Activated CD8-positive, alpha-beta memory T cell treated with anti-CD3 and anti-CD28 coated beads for 36 hours (primary cell): Measurements from ENCODE around the gene NSG1. TPM values are rescaled to one million over a fixed set of nuclear protein-coding genes. Genes with fewer than 3 reads are reported as not detected.

ENCODE experiments used
- CTCF ChIA-PET: fragments of 350-600 bp; sonication (Branson Sonifier 250); formaldehyde crosslinking; loops from one replicate; lab custom pipeline; 2021; ENCODE audit warnings: antibody characterized with exemption; lab: Charles Lee
- POLR2A ChIA-PET: fragments of 350-600 bp; sonication (Branson Sonifier 250); formaldehyde crosslinking; loops from one replicate; lab custom pipeline; 2021; ENCODE audit warnings: antibody characterized with exemption; lab: Charles Lee
- total RNA-seq, 2 experiments: library from RNA; stranded (reverse); gene quantifications; one replicate each; pipeline ENCODE4 v1.2.3, GENCODE V29; 2021

NSG1 gene
- total RNA-seq, 2 experiments from 2014 or later: 11.7 to 12.0 TPM

DNA sequence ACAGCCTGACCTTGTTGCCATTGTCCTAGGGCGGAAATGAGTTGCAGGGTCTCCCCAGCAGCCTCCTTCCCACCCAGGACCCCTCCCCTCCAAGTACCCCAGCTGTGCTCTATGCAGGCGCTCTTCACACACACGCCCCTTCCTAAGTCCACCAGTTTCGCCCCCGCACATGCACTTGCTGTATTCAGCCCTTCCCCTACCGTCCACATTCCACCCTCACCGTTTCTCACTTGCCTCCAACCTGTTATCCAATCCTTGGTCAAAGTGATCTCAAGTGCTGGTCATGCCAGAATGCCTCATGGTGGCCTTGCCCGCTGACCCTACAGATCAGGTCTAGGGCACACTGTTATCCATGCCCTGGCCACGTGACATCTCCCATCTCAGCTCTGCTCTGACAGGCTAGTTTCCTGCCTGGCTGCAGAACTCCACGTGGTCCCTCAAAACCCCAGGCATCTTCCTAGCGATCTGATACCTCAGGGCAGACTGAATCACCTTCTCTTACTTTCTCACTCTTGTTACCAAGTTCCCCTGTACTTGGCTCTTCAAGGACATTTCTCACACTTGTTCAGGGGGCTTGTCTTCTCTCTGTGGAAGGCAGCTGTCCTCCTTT is 39.7 kb downstream of the NSG1 start:
- ChIA-PET CTCF (interaction anchor here (0.8 kb wide), 1 partner anchor 8 kb away, joined by 3 read pairs; no protein-coding TSS in a partner anchor), POLR2A (no interaction called here)

DNA sequence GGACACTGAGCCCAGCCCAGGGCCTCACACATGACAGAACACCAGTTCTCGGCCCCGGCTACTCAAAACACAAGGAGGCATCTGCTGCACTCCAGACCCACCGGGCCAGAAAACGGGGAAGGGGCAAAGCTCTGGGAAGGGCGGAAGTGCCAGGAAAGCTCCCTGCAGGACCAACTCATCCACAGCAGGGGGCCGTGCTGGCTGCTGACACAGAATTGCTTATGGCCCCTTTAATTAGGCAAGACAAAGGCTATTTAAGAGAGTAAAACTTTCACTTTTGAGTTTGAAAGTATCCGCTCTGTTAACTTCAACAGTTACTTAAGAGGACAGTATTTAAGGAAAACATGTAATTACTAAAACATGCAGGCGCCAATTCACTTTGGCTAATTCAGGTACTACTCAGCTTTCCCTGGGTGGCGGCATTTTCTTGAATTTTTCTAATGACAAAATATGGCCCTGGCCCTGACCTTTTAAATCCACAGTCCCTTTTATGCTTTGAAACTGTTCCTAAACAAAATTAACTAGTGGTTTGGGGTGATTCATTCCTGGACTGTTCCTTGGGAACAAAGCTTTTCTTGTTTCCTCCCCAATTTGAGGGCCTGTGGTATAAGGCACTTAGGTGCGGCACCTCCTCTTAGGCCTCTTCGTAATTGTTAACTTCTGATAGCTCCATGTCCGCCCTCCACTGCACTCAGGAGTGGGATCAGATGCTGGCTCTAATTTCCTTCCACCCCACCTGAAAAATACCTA is 40.4 kb downstream of the NSG1 start:
- POLR2A ChIA-PET: no interaction called here
- CTCF ChIA-PET: interaction anchor here (0.6 kb wide), 1 partner anchor 52 kb away, joined by 4 read pairs; no protein-coding TSS in a partner anchor

DNA sequence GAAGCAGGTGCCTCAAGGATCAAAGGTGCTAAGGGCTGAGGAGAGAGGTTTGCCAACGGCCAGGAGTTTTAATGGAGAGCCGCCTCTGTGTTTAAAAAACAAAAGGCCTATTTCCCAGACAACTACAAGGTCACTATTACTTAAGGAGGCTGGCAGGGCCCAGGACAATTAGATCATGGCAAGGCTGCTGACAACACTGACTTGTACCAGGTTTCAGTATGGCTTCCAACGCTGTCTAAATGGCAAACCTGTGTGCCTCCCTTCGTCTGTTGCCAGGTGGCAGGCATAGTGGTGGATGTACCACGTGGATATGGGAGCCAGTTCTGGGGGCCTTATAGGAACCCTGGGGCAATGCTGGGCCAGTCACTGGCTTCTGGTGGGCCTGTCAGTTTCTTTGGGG is 41.0 kb downstream of the NSG1 start:
- CTCF ChIA-PET: interaction anchor here (0.6 kb wide), 1 partner anchor 52 kb away, joined by 4 read pairs; no protein-coding TSS in a partner anchor

DNA sequence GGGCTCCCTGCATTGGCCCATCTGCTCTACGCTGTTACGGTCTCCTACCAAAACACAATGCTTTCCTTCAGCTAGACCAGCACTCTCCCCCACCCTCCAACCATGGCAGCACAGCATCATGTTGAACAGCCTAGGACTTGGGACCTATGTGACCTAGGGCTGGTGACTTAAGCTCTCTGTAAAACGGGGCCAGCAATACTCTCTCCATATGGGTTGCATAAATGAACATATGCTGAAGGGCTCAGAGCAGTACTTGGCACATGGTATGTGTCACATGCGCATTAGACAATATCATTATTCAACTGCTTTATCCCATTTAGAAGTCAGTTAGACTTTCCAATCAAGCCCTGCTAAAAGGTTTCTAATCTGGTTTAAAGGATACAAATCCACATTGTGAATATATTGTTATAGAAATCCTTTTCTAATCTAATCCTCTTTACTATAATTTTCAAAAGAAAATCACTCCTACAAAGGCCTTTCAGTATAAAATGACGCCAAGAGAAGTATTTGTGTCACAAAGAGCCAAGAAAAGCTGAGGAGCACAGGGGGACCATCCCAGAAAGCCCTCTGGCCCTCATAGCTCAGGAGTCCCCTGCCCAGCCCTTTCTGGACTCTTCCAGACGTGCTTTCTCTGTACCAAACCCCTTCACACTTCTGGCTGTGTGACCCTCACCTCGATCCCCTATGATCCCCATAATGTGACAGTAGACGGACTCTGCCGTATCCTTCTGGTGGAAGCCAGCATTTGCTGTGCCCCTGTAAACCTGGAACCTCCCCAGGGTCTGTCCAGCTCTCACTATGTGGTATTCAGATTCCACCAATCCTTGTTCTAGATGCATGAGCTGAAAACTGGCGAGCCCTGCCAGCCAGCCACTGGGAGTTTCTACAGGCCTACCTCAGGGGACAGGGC is 42.3 kb downstream of the NSG1 start:
- POLR2A ChIA-PET: no interaction called here
- CTCF ChIA-PET: no interaction called here

More for the DNA sequence above, 41.0 kb downstream of the NSG1 start:
- POLR2A ChIA-PET: no interaction called here

DNA sequence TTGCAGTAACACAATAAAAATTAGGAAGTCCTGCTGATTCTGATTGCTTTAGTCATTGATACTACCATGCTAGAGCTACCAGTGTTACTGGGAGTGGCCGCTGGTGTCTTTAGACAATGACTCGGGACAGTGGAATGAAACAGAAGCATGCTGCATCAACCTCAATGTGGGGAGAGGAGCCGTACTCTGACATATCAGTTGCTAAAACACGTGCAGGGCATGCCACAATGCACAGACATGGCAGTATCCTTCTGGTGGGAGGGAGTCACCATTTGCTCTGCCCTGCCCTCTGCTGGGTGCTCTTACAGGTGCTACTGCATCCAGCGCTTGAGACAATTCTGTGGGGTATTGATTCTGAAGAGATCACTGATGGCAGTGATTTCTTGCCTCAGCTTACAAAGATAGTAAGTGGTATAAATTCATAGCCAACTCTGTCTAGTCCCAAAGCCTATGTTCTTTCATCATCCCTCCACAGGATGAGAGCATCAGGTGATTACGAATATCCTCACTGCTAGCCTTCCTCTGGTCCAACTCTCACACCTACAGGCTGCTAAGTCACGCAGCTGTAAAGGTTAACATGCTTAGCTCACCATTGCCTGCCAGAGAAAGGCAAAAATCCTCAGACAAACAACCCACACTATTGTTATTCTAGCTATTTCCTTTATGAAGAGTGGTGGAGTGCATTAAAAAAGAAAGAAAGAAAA is 43.7 kb downstream of the NSG1 start:
- POLR2A ChIA-PET: no interaction called here
- CTCF ChIA-PET: interaction anchor here (1.3 to 2.2 kb wide), 3 partner anchors 9 to 46 kb away, joined by 4 to 8 read pairs (median 4); no protein-coding TSS in a partner anchor

DNA sequence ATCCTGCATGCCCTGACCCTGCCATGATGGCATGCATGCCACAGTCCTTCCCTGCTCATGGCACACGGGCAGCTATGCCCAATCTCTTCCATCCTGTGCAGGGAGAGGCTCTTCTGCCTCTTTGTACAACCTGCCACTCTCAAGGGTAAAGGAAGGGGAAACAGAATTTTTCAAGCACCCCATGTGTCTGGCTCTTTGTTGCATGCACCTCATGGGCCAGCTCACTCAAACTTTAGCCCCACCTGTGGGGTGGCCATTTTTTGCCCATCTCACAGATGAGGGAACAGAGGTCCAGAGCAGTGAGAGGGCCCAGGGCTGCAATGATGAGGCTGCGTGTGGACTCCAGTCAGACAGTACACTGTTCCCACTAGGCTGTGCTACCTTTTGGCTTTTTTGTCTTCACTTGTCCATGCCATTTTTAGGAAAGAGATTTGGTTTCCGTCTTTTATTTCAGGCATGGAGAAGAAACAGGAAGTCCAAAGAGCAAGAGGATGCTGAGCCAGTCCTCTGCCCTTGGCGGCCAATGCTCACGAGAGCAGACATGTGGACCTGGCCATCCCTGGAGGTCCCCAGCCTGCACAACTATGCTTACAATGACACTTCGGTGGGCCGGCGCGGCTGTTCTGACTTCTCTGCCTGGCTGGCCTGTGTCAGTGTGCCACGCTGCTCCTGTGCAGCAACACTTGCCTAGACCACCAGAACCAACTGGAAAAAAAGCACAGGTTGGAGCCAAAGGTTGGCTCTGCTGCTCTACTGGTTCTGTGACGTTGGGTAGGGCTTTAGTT is 45.6 kb downstream of the NSG1 start:
- POLR2A ChIA-PET: interaction anchor here (0.5 kb wide), 1 partner anchor 477 kb away, joined by 3 read pairs; no protein-coding TSS in a partner anchor

DNA sequence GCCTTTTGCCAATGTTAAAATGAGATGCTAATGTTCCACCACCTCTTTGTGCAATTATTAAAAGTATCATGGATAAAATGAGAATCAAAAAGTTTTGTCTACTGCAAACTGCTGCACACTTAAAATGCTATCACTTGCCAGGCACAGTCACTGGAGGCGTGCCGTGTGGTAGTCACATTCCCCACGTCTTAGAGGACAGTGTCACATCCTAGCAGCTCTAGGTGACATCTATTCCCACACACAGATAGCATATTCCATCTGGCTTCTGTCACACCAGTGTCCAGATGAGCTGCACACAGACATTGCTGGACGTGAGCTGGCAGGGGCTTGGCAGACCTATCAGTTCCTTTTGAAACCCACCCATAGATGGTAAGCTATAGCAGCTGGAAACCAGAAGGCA is 47.0 kb downstream of the NSG1 start:
- ChIA-PET POLR2A (no interaction called here), CTCF (interaction anchor here (0.8 kb wide), 1 partner anchor 31 kb away, joined by 3 read pairs; no protein-coding TSS in a partner anchor)

More for the DNA sequence above, 45.6 kb downstream of the NSG1 start:
- CTCF ChIA-PET: interaction anchor here (1.0 kb wide), 1 partner anchor 48 kb away, joined by 3 read pairs; no protein-coding TSS in a partner anchor

DNA sequence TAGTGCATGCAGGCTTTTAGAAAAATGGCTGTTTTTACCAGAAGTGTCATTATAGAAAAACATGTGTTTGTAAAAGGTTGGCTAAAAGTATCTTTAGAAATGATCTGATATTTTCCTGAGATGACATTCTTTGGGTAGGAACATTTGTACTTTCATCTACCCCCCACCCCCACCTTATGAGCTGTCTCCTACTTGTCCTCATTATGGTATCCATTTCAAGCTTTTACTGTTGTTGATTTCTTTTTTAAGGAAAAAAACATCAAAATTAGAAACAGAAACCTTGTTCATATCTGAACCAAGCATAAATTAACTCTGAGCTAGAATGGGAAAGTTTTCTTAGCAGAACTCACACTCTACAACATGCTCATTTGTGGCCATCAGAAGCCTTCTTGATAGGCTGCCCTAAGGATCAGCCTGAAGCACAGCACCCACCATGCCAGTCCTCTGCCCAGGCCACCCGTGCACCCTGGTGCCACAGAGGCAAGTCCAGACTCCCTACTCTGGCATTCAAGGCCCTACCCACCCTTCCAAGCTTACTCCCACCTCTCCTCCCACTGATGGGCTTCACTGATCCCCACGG is 49.4 kb downstream of the NSG1 start:
- ChIA-PET POLR2A (interaction anchor here (0.6 to 1.0 kb wide), 5 partner anchors 26 to 189 kb away, joined by 3 to 11 read pairs (median 4); no protein-coding TSS in a partner anchor), CTCF (interaction anchor here (1.6 kb wide), 1 partner anchor 9 kb away, joined by 4 read pairs; no protein-coding TSS in a partner anchor)

DNA sequence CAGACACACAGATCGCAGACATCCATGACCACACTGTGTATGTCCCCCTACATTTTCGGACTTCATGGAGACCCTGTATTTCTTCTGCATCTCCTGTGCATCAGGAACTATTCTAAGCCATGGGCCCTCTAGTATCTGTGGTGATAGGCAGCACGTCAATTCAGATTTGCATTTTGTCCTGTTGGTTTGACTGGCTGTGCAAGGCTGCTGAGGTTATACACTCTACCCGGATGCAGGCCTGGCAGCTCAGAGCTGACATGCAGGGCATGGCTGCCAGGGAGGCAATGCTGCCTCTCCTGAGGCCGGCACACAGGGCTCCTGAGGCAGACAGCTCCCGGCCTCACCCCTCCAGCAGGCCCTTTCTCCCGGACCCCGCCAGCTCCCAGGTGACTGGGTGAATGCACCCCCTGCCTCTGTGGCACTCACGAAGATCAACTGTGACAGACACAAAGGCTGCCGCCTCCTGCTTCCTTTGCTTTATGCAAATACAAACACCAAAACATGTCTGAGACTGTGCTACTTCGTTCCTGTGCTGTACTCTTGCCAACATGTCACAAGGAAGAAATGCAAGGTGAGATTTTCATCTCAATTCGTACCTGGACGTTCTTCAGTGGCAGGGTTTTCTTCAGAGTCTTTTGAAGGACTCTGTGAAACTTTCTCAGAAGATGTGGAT is 51.0 kb downstream of the NSG1 start:
- ChIA-PET POLR2A (no interaction called here), CTCF (no interaction called here)

DNA sequence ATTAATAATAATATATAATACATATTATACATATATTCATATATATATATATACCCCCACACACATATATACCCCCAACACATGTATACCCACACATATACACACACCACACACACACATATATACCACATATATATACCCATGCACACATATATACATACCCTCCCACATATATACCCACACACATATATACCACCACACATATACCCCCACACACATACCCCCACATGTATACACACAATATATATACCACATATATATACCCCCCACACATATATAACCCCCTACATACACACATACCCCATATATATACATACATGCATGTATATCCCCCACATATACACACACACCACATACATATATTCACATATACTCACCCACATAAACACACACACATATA is 52.0 kb downstream of the NSG1 start:
- POLR2A ChIA-PET: no interaction called here
- CTCF ChIA-PET: interaction anchor here (1.2 kb wide), 1 partner anchor 8 kb away, joined by 4 read pairs; no protein-coding TSS in a partner anchor

DNA sequence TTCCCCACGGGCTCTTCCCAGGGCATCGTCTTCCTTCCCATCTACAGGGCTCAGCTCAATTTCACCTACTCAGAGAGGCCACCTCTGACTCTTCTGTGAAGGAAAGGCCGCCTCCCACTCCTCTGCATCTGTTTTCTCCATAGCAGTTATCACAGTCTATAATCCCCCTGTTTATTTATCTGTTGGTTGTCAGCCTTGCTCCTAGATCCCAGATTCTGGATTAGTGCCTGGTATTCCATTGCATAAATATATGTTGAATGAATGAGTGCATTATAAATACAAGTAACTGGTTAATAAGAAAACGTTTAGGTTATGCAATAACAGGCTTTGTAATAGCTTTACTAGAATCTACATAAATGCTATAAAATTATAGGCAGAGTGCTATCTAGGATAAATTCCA is 52.9 kb downstream of the NSG1 start:
- POLR2A ChIA-PET: no interaction called here

DNA sequence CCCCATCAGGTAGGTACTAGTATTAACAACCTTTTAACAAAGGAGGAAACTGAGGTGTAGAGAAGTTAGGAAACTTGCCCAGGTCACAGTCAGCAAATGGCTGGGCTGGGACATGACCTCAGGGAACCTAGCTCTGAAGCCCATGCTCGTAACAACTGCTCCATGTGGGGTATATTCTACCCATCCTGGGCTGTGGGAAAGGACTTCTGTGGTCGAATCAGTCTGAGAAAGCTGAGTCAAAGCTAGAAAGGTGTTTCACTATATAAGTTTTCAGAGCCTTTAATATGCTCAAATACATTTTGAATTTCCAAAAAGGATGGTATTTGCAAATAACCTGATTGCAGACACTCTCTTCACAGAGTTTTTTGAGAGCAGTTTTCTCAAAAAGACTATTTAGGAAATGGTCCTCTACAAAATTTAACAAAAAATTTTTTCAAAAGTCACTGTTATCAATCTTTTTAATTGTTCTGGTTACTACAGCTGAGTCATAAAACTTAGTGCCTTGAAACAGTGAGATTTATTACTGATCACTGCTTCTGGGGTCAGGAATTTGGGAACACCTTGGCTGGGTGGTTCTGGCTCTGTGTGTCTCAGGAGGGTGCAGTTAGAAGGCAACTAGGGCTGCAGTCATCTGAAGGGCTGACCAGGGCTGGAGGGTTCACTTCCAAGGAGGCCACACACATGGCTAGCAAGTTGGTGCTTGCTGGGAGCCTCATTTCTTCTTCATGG is 53.6 kb downstream of the NSG1 start:
- ChIA-PET CTCF (interaction anchor here (1.2 kb wide), 1 partner anchor 10 kb away, joined by 4 read pairs; no protein-coding TSS in a partner anchor), POLR2A (no interaction called here)

More for the DNA sequence above, 52.9 kb downstream of the NSG1 start:
- CTCF ChIA-PET: interaction anchor here (1.2 kb wide), 1 partner anchor 9 kb away, joined by 4 read pairs; no protein-coding TSS in a partner anchor

DNA sequence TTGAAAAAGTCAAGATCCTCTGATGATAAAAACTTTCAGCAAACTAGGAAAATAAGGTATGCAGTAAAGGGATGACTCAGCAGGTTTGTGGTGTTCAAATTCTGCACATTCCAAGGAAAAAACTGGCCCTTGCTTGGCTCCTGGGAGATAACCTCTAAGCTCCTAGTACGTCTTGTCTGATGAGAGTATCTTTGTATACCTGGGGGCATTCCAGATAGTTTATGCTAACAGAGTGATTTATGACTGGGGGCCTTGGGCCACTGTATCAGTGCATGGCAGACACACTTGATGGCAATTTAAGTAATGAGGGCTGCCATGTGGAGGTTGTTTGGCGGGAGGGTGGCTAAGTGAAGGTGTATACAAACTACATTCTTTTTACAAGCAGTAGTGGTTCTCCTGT is 56.9 kb downstream of the NSG1 start:
- ChIA-PET POLR2A (no interaction called here), CTCF (no interaction called here)

DNA sequence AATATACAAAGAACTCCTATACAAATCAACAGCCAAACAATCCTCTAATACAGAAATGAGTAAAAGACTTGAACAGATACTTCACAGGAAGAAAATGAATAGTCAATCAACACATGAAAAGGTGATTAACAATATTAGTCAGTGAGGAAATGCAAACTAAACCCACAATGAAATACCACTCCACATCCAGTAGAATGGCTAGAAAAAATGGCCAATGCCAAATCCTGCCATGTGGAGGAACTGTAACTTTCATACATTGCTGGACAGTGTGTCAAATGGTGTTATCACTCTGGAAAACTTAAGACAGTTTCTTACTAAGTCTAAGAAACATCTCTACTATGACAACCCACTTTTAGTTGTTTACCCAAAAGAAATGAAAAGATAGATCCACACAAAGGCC is 59.5 kb downstream of the NSG1 start:
- POLR2A ChIA-PET: no interaction called here
- CTCF ChIA-PET: no interaction called here

DNA sequence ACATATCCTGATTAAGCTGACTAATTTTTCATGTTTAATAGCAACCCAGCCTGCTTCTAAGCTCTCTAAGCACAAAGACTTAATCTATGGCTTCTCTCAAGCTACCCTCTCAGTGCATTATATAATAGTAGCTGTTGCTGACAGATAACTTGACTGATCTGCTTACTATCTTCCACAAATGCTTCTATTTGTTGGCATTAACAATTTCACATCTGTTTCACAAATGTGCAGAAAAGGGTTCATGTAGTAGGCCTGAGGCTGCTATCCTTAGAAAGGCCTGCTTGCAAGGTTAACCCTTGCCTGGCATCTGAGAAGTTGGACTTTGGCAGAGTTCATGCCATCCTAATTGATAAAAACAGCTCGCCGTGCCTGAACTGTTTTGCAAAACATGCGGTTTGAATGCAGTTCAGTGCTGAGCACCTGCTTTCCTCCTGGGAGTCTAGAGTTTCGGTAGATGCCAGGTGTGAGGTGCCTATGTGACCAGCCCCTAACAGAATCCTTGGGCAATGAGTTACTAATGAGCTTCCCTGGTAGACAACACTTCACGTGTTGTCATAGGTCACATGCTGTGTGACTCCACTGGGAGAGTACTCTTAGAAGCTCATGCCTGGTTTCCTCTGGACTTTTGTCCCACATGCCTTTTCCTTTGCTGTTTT is 68.4 kb downstream of the NSG1 start:
- ChIA-PET CTCF (no interaction called here), POLR2A (no interaction called here)

DNA sequence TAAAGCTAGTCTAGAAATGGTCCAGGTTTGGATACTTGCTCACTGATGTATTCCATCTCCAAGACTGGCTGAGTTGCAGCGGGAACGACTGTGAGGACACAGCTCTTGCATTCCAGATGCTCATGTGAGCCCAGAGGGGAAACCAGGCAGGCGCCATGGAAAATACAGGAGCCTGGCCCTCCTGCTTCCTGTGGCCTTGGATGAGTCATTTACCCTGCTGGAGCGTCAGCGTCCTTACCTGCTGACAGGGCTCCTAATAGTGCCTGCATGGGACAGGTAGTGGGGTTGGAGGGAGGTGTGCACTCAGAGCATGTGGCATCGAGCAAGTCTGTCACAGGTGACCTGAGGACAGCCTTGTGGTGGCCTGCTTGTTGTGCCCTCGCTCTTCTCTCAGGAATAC is 69.4 kb downstream of the NSG1 start:
- CTCF ChIA-PET: no interaction called here
- POLR2A ChIA-PET: no interaction called here
